ENCODE results near the gene DYRK1A. TPM values are rescaled to one million over a fixed set of nuclear protein-coding genes. Genes with fewer than 3 reads are reported as not detected.

Gene DYRK1A
- total and polyA plus RNA-seq, 2 donors from 2014 or later: 14.5 to 78.0 TPM

GRCh38 chr21:37557261-37557950 is 190.8 kb downstream of the DYRK1A start:
- FAIRE-seq: no peak

GRCh38 chr21:37558676-37559211 is 192.2 kb downstream of the DYRK1A start:
- Histone ChIP-seq H3K27ac (ENCODE audit: low read depth in 2 of 2, low read length in 2 of 2) (no peak overlapping the region), H3K4me3 (ENCODE audit: low read length in 3 of 3) (no peak overlapping the region), H3K9ac (ENCODE audit: low read length in 3 of 3) (no peak overlapping the region), H3K36me3 (ENCODE audit: control insufficient read depth in 2 of 3, insufficient read depth in 3 of 3, low read length in 3 of 3) (no peaks in the 10 kb centered on the region), H3K9me3 (ENCODE audit: control insufficient read depth in 2 of 3, insufficient read depth in 1 of 3, low read length in 3 of 3) (no peaks in the 10 kb centered on the region), H3K4me1 (ENCODE audit: control insufficient read depth in 2 of 3, insufficient read depth in 2 of 3, low read depth in 1 of 3, low read length in 3 of 3) (peaks cover 0 to 9% (median 0%) of the 10 kb centered on the region in 3 donors), H3K27me3 (ENCODE audit: control insufficient read depth, insufficient read depth, low read length) (no peaks in the 10 kb centered on the region)
- FAIRE-seq (no peak), DNase-seq (no peak)
- no peak for TF ChIP-seq CTCF (IDR thresholded peaks at IDR 0.05; ENCODE audit: borderline replicate concordance, extremely low read depth, insufficient read depth)
- intact Hi-C loops (cut with DNase I): no loop called here

More at GRCh38 chr21:37557261-37557950, 190.8 kb downstream of the DYRK1A start:
- Histone ChIP-seq H3K4me1 (ENCODE audit: control insufficient read depth in 2 of 3, insufficient read depth in 2 of 3, low read depth in 1 of 3, low read length in 3 of 3) (peaks cover 0 to 4% (median 0%) of the 10 kb centered on the region in 3 donors), H3K36me3 (ENCODE audit: control insufficient read depth in 2 of 3, insufficient read depth in 3 of 3, low read length in 3 of 3) (no peaks in the 10 kb centered on the region), H3K27ac (ENCODE audit: low read depth in 2 of 2, low read length in 2 of 2) (peak overlapping the region in 1 of 2 donors; percentile 14), H3K4me3 (ENCODE audit: low read length in 3 of 3) (peak overlapping the region in 2 of 3 donors; percentile 44 to 48), H3K9ac (ENCODE audit: low read length in 3 of 3) (no peak overlapping the region), H3K9me3 (ENCODE audit: control insufficient read depth in 2 of 3, insufficient read depth in 1 of 3, low read length in 3 of 3) (no peaks in the 10 kb centered on the region), H3K27me3 (ENCODE audit: control insufficient read depth, insufficient read depth, low read length) (no peaks in the 10 kb centered on the region)
- intact Hi-C loops (cut with DNase I): no loop called here
- no peak for DNase-seq
- TF ChIP-seq CTCF (IDR thresholded peaks at IDR 0.05; ENCODE audit: borderline replicate concordance, extremely low read depth, insufficient read depth): no peak

- Histone ChIP-seq H3K4me1 (ENCODE audit: control insufficient read depth in 2 of 3, insufficient read depth in 2 of 3, low read depth in 1 of 3, low read length in 3 of 3) (peaks cover 0 to 15% (median 0%) of the 10 kb centered on the region in 3 donors), H3K36me3 (ENCODE audit: control insufficient read depth in 2 of 3, insufficient read depth in 3 of 3, low read length in 3 of 3) (no peaks in the 10 kb centered on the region), H3K27ac (ENCODE audit: low read depth in 2 of 2, low read length in 2 of 2) (no peak overlapping the region), H3K9ac (ENCODE audit: low read length in 3 of 3) (no peak overlapping the region), H3K4me3 (ENCODE audit: low read length in 3 of 3) (no peak overlapping the region), H3K9me3 (ENCODE audit: control insufficient read depth in 2 of 3, insufficient read depth in 1 of 3, low read length in 3 of 3) (no peaks in the 10 kb centered on the region), H3K27me3 (ENCODE audit: control insufficient read depth, insufficient read depth, low read length) (no peaks in the 10 kb centered on the region)
- intact Hi-C loops (cut with DNase I): no loop called here
- FAIRE-seq (no peak), DNase-seq (no peak)
- no peak for TF ChIP-seq CTCF (IDR thresholded peaks at IDR 0.05; ENCODE audit: borderline replicate concordance, extremely low read depth, insufficient read depth)
Observed at GRCh38 chr21:37560385-37560784, 193.8 kb downstream of the DYRK1A start.

Data from kidney (tissue), 14 donors.